IPS DF 19.7 (cell line): ENCODE data around the gene TSPEAR.

ENCODE experiments used
- DNase-seq: peaks from one replicate; pipeline ENCODE4 v3.0.0-alpha.2; 2013; ENCODE audit warnings: low read depth, low spot score

Gene TSPEAR

GRCh38 chr21:44684077-44684476, 27.3 kb downstream of the TSPEAR start:
- DNase-seq = no peak

DNA sequence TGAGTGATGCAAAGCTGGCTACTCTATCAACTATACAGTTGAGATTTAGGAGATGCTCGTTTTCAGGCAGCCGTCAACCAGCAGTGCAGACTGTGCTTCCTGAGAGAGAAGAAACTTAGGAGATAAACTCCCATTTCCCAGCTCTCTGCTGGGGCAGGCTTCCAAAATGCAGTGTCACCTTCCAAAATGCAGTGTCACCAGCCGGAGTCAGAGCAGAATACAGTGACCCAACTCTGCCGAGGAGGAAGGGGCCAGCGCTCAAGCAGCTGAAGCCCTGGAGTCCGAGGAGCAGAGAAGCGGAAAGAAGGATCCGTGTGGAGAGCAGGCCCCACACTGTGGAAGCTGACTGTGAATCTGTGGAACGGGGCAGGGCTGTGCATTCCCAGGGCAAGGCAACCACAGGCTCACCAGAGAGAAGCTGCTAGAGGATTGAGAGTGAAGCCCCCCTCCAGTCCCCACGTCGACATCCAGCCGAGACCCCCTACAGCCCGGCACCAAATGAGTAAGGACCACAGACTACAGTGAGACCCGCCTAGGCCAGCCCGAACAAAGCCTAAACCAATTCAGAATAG, 28.7 kb downstream of the TSPEAR start:
- DNase-seq = no peak

DNA sequence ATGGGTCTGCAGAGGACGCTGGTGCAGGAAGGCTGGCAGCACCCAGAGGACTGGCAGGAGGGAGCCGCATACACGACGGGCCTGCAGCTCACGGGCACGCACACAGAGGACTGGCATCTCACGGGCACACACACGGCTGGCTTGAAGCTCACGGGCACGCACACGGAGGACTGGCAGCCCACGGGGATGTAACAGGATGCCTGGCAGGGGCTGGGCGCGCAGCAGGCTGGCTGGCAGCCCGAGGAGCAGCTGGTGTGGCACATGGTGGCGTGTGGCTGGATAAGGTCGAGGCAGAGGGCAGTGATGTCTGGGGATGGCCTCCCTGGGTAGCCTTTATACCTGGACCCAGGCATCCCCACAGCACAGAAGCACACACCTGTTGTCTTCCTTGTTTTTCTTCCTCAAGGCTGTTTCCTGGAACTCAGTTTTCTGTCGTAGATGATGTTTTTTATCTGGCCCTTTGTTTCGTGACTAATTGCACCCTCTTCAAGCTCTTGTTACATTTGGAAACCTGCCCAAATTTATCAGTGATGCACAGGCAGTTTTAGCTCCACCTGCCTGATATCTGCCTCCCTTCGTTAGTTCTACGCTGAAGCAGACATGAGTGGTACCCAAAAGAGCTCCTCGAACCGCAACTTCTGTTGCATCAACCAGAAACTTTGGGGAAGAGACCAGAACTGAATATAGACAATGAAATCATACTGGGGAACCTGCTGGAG, 29.4 kb downstream of the TSPEAR start, which contains the start of gene KRTAP12-1:
TSS of gene KRTAP12-1 (minus strand) at position 303 of the 719 bp plus-strand sequence. CDS start at position 263, 40 bp downstream.
- no peak for DNase-seq

- DNase-seq = no peak
Measured at GRCh38 chr21:44681152-44681551, 30.2 kb downstream of the TSPEAR start.

DNA sequence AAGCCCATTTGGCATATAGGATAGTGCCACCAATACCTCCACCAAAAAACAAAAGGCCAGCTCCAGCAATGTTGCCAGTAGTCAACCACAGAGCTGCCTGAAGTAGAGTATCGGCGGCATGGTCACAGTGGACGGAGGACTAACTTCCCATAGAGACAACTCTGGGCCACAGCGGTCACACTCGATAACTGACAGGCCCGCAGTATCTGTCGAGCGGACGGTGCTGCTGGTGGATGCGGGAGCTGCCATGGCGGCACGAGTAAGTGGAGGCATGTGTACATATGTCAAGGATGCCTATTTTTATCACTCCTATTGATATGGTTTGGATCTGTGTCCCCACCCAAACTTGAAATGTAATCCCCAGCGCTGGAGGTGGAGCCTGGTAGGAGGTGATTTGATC, 33.5 kb downstream of the TSPEAR start:
- no peak for DNase-seq

DNA sequence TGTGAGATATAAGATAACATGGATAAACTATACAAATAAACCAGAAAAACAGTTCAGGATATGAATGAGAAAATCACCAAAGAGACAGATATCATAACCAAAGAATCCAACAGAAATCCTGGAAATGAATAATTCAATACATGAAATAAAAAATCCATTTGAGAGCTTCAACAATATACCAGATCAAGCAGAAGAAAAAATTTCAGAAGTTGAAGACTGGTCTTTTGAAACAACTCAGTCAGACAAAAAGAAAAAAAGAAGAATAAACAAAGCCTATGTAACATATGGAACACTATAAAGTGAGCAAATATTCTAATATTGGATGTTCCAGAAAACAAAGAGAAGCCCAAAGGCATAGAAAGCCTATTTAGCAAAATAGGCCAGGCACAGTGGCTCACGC, 39.5 kb downstream of the TSPEAR start:
- DNase-seq = no peak

DNA sequence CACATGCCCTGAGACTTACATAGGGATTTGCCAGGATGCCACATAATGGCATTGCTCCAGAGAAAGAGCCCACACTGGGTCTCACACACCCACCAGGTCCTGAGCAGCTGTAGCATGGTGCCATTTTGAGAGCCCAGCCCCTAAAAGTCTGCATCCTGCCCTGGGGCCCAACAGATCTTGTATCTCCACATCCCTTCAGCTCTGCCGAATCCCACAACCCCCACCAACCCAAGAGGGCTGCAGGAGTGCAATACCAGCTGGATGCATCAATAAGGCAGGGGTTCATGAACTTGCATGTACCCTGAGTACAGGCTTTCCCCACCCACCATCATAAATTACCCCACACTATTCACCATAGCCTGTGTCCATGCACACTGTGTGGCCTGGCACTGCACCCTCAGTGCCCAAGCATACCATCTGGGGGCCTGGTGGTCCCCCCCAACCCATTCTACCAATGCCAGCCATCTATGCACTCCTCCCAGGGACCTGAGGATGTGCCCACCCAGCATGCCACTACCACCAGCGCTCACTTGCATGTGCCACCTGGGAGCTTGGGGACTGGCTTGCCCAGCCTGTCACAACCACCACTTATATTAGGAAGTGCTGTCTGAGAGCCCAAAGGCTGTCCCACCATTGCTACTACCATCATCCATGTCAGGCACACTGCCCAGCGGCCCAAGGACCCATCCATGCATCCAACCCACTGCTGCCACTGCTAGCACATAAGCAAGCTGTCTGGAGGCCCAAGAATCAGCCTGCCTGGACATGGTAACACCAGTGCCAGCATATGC, 40.5 kb downstream of the TSPEAR start:
- DNase-seq = no peak

DNA sequence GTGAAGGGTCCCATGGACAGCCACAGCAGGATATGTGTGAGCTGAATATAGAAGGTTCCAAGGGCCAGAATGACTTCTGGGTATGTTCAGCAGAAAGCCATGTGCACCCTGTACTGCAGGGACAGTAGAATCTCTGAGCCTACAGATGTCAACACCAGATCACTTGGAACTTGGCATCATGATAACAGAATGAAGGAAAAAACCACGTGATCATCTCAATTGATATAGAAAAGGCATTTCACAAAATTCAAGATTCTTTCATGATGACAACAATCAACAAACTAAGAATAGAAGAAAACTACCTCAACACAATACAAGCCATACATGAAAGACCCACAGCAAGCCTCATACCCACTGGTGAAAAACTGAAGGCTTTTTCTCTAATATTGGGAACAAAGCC, 43.8 kb downstream of the TSPEAR start:
- DNase-seq = no peak

DNA sequence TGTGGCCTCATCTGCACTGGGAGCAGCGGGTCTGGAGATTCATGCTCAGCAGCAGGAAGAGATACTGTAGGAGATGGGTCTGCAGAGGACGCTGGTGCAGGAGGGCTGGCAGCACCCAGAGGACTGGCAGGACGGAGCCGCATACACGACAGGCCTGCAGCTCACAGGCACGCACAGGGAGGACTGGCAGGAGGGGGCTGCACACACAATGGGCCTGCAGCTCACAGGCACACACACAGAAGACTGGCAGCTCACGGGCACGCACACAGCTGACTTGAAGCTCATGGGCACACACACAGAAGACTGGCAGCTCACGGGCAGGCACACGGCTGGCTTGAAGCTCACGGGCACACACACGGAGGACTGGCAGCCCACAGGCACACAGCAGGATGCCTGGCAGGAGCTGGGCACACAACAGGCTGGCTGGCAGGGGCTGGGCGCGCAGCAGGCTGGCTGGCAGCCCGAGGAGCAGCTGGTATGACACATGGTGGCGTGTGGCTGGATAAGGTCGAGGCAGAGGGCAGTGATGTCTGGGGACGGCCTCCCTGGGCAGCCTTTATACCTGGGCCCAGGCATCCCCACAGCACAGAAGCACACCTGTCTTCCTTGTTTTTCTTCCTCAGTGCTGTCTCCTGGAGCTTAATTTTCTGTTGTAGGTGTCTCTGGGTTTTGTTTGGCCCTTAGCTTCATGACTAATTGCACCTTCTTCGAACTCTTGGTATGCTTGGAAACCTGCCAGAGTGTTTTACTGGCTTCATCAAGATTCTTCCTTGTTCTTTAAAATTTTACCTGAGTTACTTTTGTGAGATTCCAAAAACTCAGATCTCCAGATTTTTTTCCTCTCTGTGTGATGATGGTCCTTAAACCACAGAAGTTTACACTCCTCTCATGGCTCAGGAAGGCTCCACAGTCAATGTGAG, 44.7 kb downstream of the TSPEAR start, which contains the start of gene KRTAP12-2:
TSS of gene KRTAP12-2 (minus strand) at position 527 of the 920 bp plus-strand sequence. CDS start at position 486, 41 bp downstream.
- no peak for DNase-seq

DNA sequence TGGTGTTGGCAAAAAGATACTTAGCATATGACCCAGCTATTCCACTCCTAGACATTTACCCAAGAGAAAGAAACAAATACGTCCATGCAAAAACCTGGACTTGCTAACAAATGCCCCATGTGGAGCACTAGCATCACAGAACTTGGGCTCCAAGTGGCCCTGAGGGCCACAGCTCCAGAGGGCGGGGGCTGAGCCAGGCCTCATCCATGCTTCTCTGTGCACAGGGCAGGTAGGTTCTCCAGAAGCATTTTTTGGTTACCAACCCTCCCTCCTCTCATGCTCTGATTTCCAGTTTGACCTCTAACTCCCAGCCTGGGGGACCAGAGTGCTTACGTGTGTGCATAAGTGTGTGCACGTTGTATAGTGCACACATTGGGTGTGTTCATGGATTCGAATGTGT, 46.7 kb downstream of the TSPEAR start:
- no peak for DNase-seq

DNA sequence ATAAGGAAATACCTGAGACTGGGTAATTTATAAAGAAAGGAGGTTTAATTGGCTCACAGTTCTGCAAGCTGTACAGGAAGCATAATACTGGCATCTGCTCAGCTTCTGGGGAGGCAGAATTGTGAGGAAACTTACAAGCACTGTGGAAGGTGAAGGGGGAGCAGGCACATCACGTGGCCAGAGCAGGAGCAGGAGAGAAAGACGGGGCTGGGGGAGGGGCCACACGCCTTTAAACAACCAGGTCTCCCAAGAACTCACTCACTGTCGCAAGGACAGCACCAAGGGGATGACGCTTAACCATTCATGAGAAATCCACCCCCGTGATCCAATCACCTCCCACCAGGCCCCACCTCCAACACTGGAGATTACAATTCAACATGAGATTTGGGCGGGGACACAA, 49.8 kb downstream of the TSPEAR start:
- DNase-seq = peak; percentile 30

GRCh38 chr21:44658913-44659595, 52.3 kb downstream of the TSPEAR start:
- DNase-seq = no peak

- DNase-seq = no peak
Measured at GRCh38 chr21:44658541-44658910, 52.8 kb downstream of the TSPEAR start.

DNA sequence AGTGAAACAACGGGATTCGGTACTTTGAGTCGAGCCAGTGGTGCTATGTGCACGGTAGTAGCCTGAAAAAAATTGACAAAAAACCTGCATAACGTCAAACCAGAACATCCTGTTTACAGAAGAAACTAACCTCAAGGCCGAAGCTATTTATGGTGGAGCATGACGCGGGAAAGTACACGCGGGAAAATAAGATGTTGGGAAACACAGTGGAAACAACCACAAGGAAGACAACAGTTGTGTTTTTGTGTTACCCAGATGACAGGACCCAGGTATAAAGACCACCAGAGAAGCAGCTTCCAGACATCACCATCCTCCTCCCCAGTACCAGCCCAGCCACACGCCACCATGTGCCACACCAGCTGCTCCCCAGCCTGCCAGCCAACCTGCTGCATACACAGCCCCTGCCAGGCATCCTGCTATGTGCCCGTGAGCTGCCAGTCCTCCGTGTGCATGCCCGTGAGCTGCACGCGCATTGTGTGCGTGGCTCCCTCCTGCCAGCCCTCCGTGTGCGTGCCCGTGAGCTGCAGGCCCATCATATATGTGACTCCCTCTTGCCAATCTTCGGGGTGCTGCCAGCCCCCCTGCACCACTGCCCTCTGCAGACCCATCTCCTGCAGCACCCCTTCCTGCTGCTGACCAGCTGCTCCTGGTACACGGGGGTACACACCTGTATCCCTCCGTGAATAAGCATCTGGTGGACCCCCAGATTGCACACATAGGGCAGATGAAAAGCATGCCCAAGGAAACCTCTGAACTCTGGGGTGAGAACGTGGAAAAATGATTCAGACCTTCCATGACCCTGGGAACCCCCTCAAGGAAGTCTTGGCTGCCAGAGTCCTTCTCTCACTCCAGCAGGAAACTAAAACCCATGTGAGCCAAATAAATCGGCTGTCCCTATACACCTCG, 53.5 kb downstream of the TSPEAR start, which contains the start of gene KRTAP12-3:
TSS of gene KRTAP12-3 (plus strand) at position 298 of the 906 bp plus-strand sequence. CDS start at position 346, 48 bp downstream.
- DNase-seq = no peak

- DNase-seq = no peak
Measured at GRCh38 chr21:44656868-44657267, 54.5 kb downstream of the TSPEAR start.

DNA sequence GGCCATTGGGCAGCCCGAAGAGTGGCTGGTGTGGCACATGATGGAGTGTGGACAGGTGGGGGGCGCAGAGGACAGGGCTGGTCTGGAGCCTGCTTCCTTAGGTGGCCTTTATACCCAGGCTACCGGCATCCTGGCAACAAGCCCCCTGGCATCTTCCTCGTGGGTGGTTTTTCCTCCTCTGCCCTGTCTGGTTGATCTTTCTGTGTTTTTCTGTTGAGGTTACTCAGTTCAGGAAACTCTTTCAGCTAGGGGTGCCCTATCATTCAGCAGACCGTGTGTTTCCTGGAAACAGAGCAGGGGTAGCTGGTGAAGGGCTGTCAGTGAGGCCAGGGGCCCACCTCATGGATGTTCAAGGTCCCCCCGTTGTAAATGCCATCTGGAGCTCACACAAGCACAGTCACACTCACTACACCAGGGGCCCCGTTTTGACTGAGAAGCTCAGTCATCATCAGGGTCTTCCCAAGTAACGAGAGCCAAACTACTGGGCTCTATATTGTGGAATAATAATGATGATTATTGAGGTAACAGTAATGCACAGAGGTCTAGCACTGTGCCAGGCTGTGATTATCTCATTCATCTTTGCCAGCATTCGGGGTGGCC, 56.7 kb downstream of the TSPEAR start, which contains the start of gene KRTAP12-4:
TSS of gene KRTAP12-4 (minus strand) at position 84 of the 600 bp plus-strand sequence. CDS start at position 39, 45 bp downstream.
- DNase-seq = no peak

DNA sequence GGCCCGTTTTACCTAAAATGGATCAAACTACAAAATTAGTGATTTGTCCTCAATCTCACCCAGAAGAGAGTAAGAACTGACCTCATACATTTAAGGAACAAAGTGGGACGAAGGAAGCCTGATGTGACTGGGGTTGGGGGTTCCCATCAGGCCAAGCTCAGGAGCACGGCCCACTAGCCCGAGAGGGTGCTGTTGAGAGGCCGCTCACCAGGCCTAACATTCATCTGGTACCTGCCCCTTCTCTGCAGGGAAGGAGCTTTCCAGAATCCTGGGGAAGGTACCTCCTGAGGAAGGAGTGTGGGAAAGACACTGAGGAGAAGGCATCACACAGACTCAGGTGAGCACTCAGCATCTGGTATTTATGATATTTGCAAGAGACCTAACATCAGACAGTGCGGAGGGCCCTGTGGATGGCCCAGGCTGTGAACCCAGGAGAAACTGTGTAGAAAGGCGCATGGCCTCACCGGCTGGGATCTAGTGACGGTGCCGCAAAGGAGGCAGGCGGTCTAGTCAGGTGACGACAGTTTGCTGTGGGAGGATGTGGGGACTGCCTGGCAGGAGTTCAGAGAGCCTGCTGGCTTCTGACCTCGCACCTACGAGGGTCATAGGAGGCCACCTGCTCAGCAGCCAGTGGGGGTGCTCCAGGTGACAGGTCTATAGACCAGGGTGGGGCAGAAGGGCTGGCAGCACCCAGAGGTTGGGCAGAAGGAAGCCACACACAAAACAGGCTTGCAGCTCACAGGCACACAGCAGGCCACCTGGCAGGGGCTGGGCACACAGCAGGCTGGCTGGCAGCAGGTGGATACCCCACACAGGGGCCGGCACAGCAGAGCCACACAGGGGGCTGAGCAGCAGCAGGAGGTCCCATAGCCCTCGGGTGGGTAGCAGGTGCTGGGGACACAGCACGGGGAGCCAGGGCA, 57.5 kb downstream of the TSPEAR start:
- DNase-seq = no peak

GRCh38 chr21:44653123-44653522, 58.2 kb downstream of the TSPEAR start:
- DNase-seq = no peak
